DND-41 (cell line): Measurements from ENCODE around the gene ID3.

ENCODE experiments used
- CTCF ChIP-seq: IDR thresholded peaks from 2 replicates; pipeline ENCODE4 v1.5.1; 2012; ENCODE audit warnings: borderline replicate concordance, low read length, moderate library complexity, mild to moderate bottlenecking; ENCODE audit not compliant: poor library complexity, severe bottlenecking; ENCODE audit errors: extremely low read depth
- EZH2 ChIP-seq: IDR thresholded peaks from 3 replicates; pipeline ENCODE4 v1.6.1; 2012; ENCODE audit warnings: borderline replicate concordance, low read depth, mild to moderate bottlenecking, moderate library complexity, low read length, inconsistent platforms; ENCODE audit not compliant: severe bottlenecking

- TF ChIP-seq CTCF (no peak), EZH2 (no peak)
Measured at GRCh38 chr1:23521588-23521987, 37.7 kb downstream of the ID3 start.
